GM10266 (cell line): ENCODE measurements around the gene CHAD.
"Not testable (repeated sequence)": the region's sequence is repeated elsewhere in the genome, so short reads cannot be mapped to it uniquely, and the experiment has no call there.

Experiments
- DNase-seq: peaks from one replicate; pipeline ENCODE4 v3.0.0; 2012; ENCODE audit errors: extremely low spot score
- TF ChIP-seq, protein P1 (sequence below): IDR thresholded peaks from 2 replicates; pipeline ENCODE4 v1.5.1; 2012; ENCODE audit warnings: mild to moderate bottlenecking, low read depth; ENCODE audit not compliant: control insufficient read depth, insufficient read depth; ENCODE audit errors: missing control alignments

Gene CHAD

DNA sequence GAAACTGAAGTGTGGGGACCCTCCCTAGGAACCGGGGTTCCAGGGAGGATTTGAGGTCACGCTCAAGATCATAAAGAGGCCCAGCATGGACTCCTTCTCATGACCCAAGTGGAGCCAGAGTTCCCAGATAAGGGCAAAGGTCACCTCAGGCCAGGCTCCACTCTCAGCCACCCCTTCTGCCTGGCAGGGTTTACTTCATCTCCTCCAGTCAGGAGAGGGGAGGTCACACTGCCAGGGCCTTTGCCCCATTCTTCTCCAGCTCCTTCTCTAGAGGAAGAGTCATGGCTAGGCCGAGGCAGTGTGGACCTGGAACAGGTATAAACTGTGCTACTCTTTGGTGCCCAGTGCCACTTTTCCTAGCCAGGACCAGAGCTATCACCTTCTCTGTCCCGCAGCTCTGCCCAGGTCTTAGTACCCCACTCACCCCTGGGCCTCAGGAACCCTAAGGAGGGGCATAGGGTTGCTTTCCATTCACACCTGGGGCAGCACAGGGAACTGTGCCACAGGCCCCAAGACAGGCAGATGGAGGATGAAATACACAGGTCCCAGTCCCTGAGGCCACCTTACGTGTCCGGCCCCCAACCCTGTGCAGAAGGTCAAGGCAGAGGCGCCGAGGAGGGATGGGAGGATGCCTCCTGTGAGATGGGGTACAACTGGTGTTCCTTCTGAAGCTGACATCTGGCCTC lies 43.5 kb downstream of the CHAD start:
- no peak for DNase-seq
- TF ChIP-seq, protein P1, sequence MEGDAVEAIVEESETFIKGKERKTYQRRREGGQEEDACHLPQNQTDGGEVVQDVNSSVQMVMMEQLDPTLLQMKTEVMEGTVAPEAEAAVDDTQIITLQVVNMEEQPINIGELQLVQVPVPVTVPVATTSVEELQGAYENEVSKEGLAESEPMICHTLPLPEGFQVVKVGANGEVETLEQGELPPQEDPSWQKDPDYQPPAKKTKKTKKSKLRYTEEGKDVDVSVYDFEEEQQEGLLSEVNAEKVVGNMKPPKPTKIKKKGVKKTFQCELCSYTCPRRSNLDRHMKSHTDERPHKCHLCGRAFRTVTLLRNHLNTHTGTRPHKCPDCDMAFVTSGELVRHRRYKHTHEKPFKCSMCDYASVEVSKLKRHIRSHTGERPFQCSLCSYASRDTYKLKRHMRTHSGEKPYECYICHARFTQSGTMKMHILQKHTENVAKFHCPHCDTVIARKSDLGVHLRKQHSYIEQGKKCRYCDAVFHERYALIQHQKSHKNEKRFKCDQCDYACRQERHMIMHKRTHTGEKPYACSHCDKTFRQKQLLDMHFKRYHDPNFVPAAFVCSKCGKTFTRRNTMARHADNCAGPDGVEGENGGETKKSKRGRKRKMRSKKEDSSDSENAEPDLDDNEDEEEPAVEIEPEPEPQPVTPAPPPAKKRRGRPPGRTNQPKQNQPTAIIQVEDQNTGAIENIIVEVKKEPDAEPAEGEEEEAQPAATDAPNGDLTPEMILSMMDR = no peak

DNA sequence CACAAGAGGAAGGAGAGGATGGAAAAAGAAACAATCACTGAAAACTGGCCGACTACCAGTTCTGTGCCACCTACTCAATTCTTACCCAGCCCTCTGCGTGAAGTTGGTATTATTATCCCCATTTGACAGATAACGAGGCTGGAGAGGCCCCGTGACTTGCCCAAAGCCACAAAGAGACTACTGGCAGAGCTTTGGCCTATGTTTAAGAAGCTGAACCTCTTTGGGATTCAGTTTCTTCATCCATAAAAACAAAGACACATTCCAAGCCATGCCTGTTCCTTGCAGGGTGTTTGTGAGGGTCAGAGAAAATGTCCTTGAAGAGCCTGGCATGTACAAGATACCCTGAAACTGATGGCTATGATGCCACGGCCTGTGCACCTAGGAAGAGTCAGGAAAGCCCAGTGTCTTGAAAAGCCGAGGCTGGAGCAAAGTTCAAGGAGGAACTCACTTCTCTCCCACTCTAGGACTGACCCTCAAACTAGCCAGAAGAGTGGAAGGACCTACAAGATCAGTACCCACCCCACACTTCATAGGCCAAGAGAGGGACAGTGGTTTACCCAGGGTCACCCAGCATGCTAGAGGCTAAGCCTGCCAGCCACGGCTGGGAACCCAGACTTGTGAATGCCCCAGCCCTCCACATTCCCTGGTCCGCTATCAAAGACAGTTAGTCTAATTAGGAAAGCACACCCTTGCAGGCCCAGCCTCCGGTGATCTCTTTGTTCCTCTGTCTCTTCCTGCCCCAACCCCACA lies 44.3 kb downstream of the CHAD start:
- TF ChIP-seq, protein P1 = no peak
- no peak for DNase-seq

DNA sequence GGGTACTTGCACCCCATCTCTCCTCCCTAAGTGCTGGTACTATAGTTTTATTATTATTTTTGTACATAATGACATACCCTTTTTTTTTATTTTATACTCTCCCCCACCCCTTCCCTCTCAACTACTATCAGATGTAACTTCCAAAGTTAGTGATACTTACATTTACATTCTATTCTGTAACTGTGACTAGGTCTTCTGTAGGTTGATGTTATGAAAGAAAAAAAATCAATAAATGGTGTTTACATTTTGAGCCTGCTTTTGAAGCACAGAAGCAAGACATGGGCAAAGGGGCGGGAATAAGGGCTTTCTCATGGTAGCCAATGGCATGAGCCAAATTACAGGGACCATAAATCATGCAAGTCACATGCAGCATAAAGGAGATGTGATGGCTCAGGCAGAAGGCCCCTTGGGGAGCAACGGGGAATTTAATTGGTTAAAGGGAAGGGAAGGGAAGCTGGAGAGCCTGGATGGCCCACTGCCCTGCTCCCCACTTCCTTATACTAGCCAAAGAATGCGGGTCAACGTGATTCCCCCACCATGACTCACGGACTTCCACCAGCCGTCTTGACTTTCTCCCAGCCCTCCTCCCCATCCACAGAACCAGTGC lies 45.0 kb downstream of the CHAD start:
- DNase-seq = no peak
- TF ChIP-seq, protein P1 = no peak

DNA sequence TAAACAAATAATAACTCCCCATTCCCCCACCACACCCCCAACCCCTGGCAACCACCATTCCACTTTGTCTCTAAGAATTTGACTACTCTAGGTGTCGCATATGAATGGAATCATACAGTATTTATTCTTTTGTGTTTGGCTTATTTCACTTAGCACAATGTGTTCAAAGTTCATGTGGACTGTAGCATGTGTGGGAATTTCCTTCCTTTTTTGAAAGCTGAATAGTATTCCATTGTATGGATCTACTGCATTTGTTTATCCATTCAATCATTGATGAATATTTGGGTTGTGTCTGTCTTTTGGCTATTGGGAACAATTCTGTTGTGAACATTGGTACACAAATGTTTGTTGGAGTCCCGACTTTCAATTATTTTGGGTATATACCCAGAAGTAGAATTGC lies 45.9 kb downstream of the CHAD start:
- DNase-seq = no peak
- TF ChIP-seq, protein P1 = no peak

DNA sequence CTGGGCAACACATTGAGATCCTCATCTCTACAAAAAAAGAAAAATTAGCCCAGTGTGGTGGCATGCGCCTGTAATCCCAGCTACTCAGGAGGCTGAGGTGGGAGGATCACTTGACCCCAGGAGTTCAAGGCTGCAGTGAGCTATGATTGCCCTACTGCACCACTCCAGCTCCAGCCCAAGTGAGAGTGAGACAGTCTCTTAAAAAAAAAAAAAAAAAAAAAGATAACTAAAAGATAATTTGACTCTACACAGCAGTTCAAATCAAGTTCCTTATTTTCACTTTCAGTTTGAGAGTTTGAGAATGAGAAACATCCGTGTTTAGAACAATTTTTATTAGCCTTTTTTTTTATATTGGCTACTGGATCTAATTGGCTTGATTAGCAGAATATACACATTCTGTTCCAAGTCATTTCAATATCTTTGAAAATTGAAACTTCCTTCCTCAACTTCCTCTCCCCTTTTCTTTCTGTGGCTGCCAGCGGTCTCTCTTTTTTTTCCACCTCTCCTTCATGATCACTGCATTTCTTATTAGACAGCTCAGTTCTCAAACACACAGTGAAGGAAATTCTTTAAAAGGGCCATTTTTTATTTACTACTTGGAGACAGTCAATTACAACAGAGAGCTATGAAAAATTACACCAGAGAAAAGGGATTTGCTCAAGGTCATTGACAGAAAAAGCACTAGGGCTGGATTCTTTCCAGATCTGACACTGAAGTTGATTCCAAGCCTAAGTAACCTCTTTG lies 47.2 kb downstream of the CHAD start:
- peak; percentile 55 for DNase-seq
- TF ChIP-seq, protein P1 = no peak

DNA sequence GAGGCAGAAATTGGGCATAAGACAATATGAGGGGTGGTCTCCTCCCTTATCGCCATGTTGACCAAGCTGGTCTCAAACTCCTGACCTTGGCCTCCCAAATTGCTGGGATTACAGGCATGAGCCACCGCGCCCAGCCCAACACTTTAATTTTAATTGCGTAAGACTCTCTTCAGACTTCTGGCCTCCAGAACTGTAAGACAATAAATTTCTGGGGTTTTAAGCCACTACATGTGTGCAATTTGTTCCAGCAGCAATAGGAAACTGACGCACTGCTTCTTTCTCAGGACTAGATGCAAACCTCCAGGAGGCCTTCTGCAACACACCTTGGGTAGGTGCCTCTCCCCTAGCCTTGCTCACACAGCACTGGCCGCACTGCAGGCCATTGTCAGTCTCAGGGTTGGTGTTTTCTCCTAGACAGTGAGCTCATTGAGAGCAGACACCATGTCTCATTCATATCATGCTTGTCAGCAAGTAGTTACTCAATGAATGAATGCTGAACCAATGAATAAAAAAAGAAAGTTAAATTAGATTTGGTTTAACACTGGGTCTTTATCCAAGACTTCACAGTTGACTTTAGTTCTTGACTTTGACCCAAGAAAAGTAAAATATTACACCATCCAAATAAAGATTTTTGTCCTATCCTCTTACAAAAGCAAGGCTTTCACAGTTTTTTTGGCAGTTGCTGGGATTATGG lies 48.1 kb downstream of the CHAD start:
- DNase-seq = no peak
- TF ChIP-seq, protein P1 = no peak

DNA sequence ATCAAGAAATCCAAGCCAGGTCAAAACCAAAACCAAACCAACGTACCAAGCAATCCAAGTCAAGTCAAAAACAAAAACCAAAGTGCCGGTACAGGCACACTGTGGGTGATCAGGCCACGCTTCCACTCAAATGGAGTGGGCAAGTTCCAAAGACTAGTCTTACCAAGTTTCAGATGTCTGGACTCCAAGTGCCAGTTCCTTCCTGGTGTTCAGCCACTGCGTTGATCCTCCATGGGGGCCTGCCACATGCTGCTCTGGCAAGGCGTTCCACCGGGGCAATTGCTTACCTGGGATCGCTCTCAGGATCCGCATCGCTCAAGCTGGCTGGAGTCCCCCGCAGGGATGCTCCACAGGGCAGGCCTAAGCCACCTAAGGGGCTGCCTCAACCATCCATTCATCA lies 49.1 kb downstream of the CHAD start:
- DNase-seq = not testable (repeated sequence)
